Esophagus muscularis mucosa (tissue), 4 donors: ENCODE measurements around the gene SPDYE2.
"Not testable (repeated sequence)": the region's sequence is repeated elsewhere in the genome, so short reads cannot be mapped to it uniquely, and the experiment has no call there.

Experiments
- CTCF ChIP-seq, 3 experiments: fragments of 200-600 bp in 2 of 3; fragments of 450-650 bp in 1 of 3; sonication (generic) in 2 of 3; IDR thresholded peaks; one replicate each; pipeline ENCODE4 v1.5.1; 2017 to 2019; ENCODE audit warnings: antibody characterized with exemption in 3 of 3, mild to moderate bottlenecking in 2 of 3, moderate library complexity in 1 of 3
- EP300 ChIP-seq: sonication (generic); formaldehyde crosslinking; IDR thresholded peaks from one replicate; pipeline ENCODE4 v1.6.1; 2017; ENCODE audit warnings: antibody characterized with exemption
- POLR2A ChIP-seq: fragments of 450-650 bp; IDR thresholded peaks from one replicate; pipeline ENCODE4 v1.6.1; 2017; ENCODE audit warnings: antibody characterized with exemption, moderate library complexity, mild to moderate bottlenecking, low read depth
- POLR2AphosphoS5 ChIP-seq, 2 donors: sonication (generic); formaldehyde crosslinking; IDR thresholded peaks; one replicate each; pipeline ENCODE4 v1.6.1; 2017; ENCODE audit warnings: antibody characterized with exemption in 2 of 2

- TF ChIP-seq CTCF (IDR thresholded peaks at IDR 0.05); POLR2A; EP300; POLR2AphosphoS5 (IDR thresholded peaks at IDR 0.05): not testable (repeated sequence)
Observed at GRCh38 chr7:102532127-102532526, 18.9 kb upstream of the SPDYE2 start.
